HepG2 (cell line): Measurements from ENCODE around the gene FKBP8. TPM values are rescaled to one million over a fixed set of nuclear protein-coding genes. Genes with fewer than 3 reads are reported as not detected.
A peak's percentile ranks its signal among the peaks of the same experiment; 100 is the strongest.

ENCODE experiments used
- AHR ChIP-seq: IDR thresholded peaks from 2 replicates; pipeline ENCODE4 v1.6.1; 2018; ENCODE audit warnings: missing genetic modification reagents, missing compliant biosample characterization
- BATF2 ChIP-seq: sonication (generic); formaldehyde crosslinking; IDR thresholded peaks from 2 replicates; pipeline ENCODE4 v1.8.0; 2022; ENCODE audit warnings: mild to moderate bottlenecking, missing genetic modification reagents, moderate library complexity
- BRCA1 ChIP-seq: sonication (generic); formaldehyde crosslinking; IDR thresholded peaks from 2 replicates; pipeline ENCODE4 v1.4.0; 2020; ENCODE audit warnings: missing genetic modification reagents
- EZH2 ChIP-seq: conservative IDR thresholded peaks from 2 replicates; pipeline ENCODE4 v1.6.1; 2012; ENCODE audit warnings: mild to moderate bottlenecking, low read depth, low read length, moderate library complexity
- FOXC1 ChIP-seq: sonication (generic); formaldehyde crosslinking; IDR thresholded peaks from 2 replicates; pipeline ENCODE4 v1.8.0; 2022; ENCODE audit warnings: mild to moderate bottlenecking, missing genetic modification reagents, borderline replicate concordance
- FOXM1 ChIP-seq: sonication (generic); formaldehyde crosslinking; IDR thresholded peaks from 2 replicates; pipeline ENCODE4 v1.5.0; 2020; ENCODE audit warnings: missing genetic modification reagents
- HMGA1 ChIP-seq: sonication (generic); formaldehyde crosslinking; conservative IDR thresholded peaks from 2 replicates; pipeline ENCODE4 v1.4.0; 2020; ENCODE audit warnings: missing genetic modification reagents
- HNF1B ChIP-seq: sonication (generic); formaldehyde crosslinking; IDR thresholded peaks from 2 replicates; pipeline ENCODE4 v1.5.1; 2020; ENCODE audit warnings: mild to moderate bottlenecking, moderate library complexity, missing genetic modification reagents
- HNF4A ChIP-seq: sonication (generic); formaldehyde crosslinking; IDR thresholded peaks from 2 replicates; pipeline ENCODE4 v1.4.0; 2020; ENCODE audit warnings: missing genetic modification reagents
- IKZF1 ChIP-seq: fragments of 450-650 bp; IDR thresholded peaks from 2 replicates; pipeline ENCODE4 v1.7.1; 2016
- JDP2 ChIP-seq: sonication (generic); formaldehyde crosslinking; IDR thresholded peaks from 2 replicates; pipeline ENCODE4 v1.8.1; 2022; ENCODE audit warnings: missing genetic modification reagents, borderline replicate concordance
- KLF6 ChIP-seq: IDR thresholded peaks from 2 replicates; pipeline ENCODE4 v1.8.0; 2016; ENCODE audit warnings: missing biosample characterization, missing genetic modification reagents
- NFIC ChIP-seq: IDR thresholded peaks from 2 replicates; pipeline ENCODE4 v1.6.1; 2012; ENCODE audit warnings: mild to moderate bottlenecking, low read length, inconsistent platforms
- NFYC ChIP-seq: IDR thresholded peaks from 2 replicates; pipeline ENCODE4 v1.6.1; 2016; ENCODE audit warnings: missing genetic modification reagents, missing compliant biosample characterization
- PAF1 ChIP-seq: IDR thresholded peaks from 2 replicates; pipeline ENCODE4 v1.6.1; 2016; ENCODE audit warnings: missing genetic modification reagents, missing compliant biosample characterization
- PBX3 ChIP-seq: sonication (generic); formaldehyde crosslinking; IDR thresholded peaks from 2 replicates; pipeline ENCODE4 v1.8.1; 2023; ENCODE audit warnings: missing genetic modification reagents, inconsistent platforms, borderline replicate concordance
- RFX3 ChIP-seq: IDR thresholded peaks from 2 replicates; pipeline ENCODE4 v1.6.1; 2016; ENCODE audit warnings: missing biosample characterization, missing genetic modification reagents
- RORA ChIP-seq: sonication (generic); formaldehyde crosslinking; IDR thresholded peaks from 2 replicates; pipeline ENCODE4 v1.5.0; 2020; ENCODE audit warnings: mild to moderate bottlenecking, missing genetic modification reagents, moderate library complexity
- SIN3B ChIP-seq: fragments of 150-350 bp; IDR thresholded peaks from 2 replicates; pipeline ENCODE4 v1.6.1; 2014; ENCODE audit warnings: low read length
- SP1 ChIP-seq, 2 experiments: fragments of 450-650 bp in 1 of 2; sonication (generic) in 1 of 2; formaldehyde crosslinking in 1 of 2; IDR thresholded peaks; 2 replicates each; pipeline versions ENCODE4 v1.4.0 to v1.6.1; 2016 to 2020; ENCODE audit warnings: missing genetic modification reagents in 1 of 2
- TCF7L2 ChIP-seq: IDR thresholded peaks from 2 replicates; pipeline ENCODE4 v1.6.1; 2011; ENCODE audit warnings: mild to moderate bottlenecking, low read depth, low read length, moderate library complexity
- TP53 ChIP-seq: sonication (generic); formaldehyde crosslinking; conservative IDR thresholded peaks from 2 replicates; pipeline ENCODE4 v1.4.0; 2020; ENCODE audit warnings: missing genetic modification reagents
- ZBTB38 ChIP-seq: sonication (generic); formaldehyde crosslinking; IDR thresholded peaks from 2 replicates; pipeline ENCODE4 v1.5.1; 2020; ENCODE audit warnings: mild to moderate bottlenecking, missing genetic modification reagents
- ZNF121 ChIP-seq: sonication (generic); formaldehyde crosslinking; IDR thresholded peaks from 2 replicates; pipeline ENCODE4 v1.5.0; 2020; ENCODE audit warnings: mild to moderate bottlenecking, missing genetic modification reagents
- ZNF251 ChIP-seq: sonication (generic); formaldehyde crosslinking; IDR thresholded peaks from 2 replicates; pipeline ENCODE4 v1.9.0; 2021; ENCODE audit warnings: mild to moderate bottlenecking, missing genetic modification reagents
- ZNF317 ChIP-seq: sonication (generic); formaldehyde crosslinking; IDR thresholded peaks from 2 replicates; pipeline ENCODE4 v1.5.0; 2020; ENCODE audit warnings: mild to moderate bottlenecking, missing genetic modification reagents
- ZNF331 ChIP-seq: sonication (generic); formaldehyde crosslinking; IDR thresholded peaks from 2 replicates; pipeline ENCODE4 v1.4.0; 2020; ENCODE audit warnings: missing genetic modification reagents
- ZNF496 ChIP-seq: sonication (generic); formaldehyde crosslinking; IDR thresholded peaks from 2 replicates; pipeline ENCODE4 v1.8.1; 2023; ENCODE audit warnings: mild to moderate bottlenecking, moderate library complexity, missing genetic modification reagents; ENCODE audit not compliant: insufficient replicate concordance
- ZNF713 ChIP-seq: sonication (generic); formaldehyde crosslinking; IDR thresholded peaks from 2 replicates; pipeline ENCODE4 v1.4.0; 2020; ENCODE audit warnings: mild to moderate bottlenecking, missing genetic modification reagents
- ZNF879 ChIP-seq: sonication (generic); formaldehyde crosslinking; IDR thresholded peaks from 2 replicates; pipeline ENCODE4 v1.8.1; 2023; ENCODE audit warnings: missing genetic modification reagents
- ZSCAN30 ChIP-seq: sonication (generic); formaldehyde crosslinking; IDR thresholded peaks from 2 replicates; pipeline ENCODE4 v1.5.0; 2020; ENCODE audit warnings: mild to moderate bottlenecking, missing genetic modification reagents
- polyA plus RNA-seq, 8 experiments: library from polyadenylated mRNA; depleted of rRNA in 3 of 8; stranded (reverse) in 7 of 8; unstranded in 1 of 8; fragments of >200 nt; fragmentation: Illumina TruSeq in 4 of 8; extraction: Trizol in 4 of 8; gene quantifications; 2 replicates each; pipeline versions ENCODE4 v1.2.1 to v1.2.3, GENCODE V29; 2011 to 2016; ENCODE audit warnings: low read depth in 4 of 8, missing spikeins in 1 of 8, mixed read lengths in 1 of 8; ENCODE audit not compliant: insufficient read depth in 1 of 8
- total RNA-seq, 5 experiments: library from RNA; depleted of rRNA; stranded (reverse); fragments of >200 nt; fragmentation: Illumina TruSeq; extraction: Trizol; gene quantifications; 2 replicates each; pipeline ENCODE4 v1.2.3, GENCODE V29; 2016; ENCODE audit warnings: low read depth in 1 of 5

The FKBP8 gene
- total and polyA plus RNA-seq, 2 of the 13 experiments (the other 11 are each of a cell fraction or from before 2014, with no cell fraction given), result 81.7 to 93.9 TPM

GRCh38 chr19:18571564-18572344, 28.4 kb upstream of the FKBP8 start, which contains the start of gene UBA52 (continued):
- TF ChIP-seq TP53 (CRISPR knock-in tag) (0 out of 2 replicates have a peak, but pooled peaks have one; percentile 23), NFIC (no peak), PAF1 (CRISPR knock-in tag) (0 out of 2 replicates have a peak, but pooled peaks have one; percentile 55), PBX3 (CRISPR knock-in tag) (no peak), ZNF331 (CRISPR knock-in tag) (peak; percentile 96), ZBTB38 (CRISPR knock-in tag) (peak; percentile 87), ZSCAN30 (CRISPR knock-in tag) (no peak), ZNF251 (CRISPR knock-in tag) (no peak), KLF6 (CRISPR knock-in tag) (peak; percentile 92), AHR (peak; percentile 42), HMGA1 (CRISPR knock-in tag) (no peak), SP1 (IDR thresholded peaks at IDR 0.05) (no peak), SP1 (CRISPR knock-in tag; IDR thresholded peaks at IDR 0.05) (peak; percentile 99), ZNF713 (CRISPR knock-in tag) (no peak), RORA (CRISPR knock-in tag) (no peak), HNF1B (CRISPR knock-in tag) (peak; percentile 89; the same call in 1 of the 2 replicates), NFYC (CRISPR knock-in tag) (peak; percentile 64; the same call in 1 of the 2 replicates), ZNF317 (CRISPR knock-in tag) (no peak), ZNF496 (no peak), TCF7L2 (no peak), EZH2 (no peak), BATF2 (no peak), HNF4A (CRISPR knock-in tag) (peak; percentile 49), FOXM1 (CRISPR knock-in tag) (no peak), IKZF1 (no peak), RFX3 (CRISPR knock-in tag) (no peak), ZNF121 (0 out of 2 replicates have a peak, but pooled peaks have one; percentile 43), SIN3B (0 out of 2 replicates have a peak, but pooled peaks have one; percentile 15), ZNF879 (CRISPR knock-in tag) (peak; percentile 83; the same call in 1 of the 2 replicates), FOXC1 (CRISPR knock-in tag) (peak; percentile 86), BRCA1 (CRISPR knock-in tag) (0 out of 2 replicates have a peak, but pooled peaks have one; percentile 50), JDP2 (CRISPR knock-in tag) (peak; percentile 36; the same call in 1 of the 2 replicates)
